ENCODE data around the gene ZNF382. TPM values are rescaled to one million over a fixed set of nuclear protein-coding genes. Genes with fewer than 3 reads are reported as not detected.

Gene ZNF382
- total and polyA plus RNA-seq, 4 donors = 17.2 to 39.1 (median 24.5) TPM

GRCh38 chr19:36672368-36672767, 67.3 kb downstream of the ZNF382 start:
- Histone ChIP-seq H3K27ac (ENCODE audit: low read depth, low read length) (no peak overlapping the region), H3K27me3 (ENCODE audit: control insufficient read depth, insufficient read depth, low read length) (no peaks in the 10 kb centered on the region), H3K4me3 (ENCODE audit: low read depth, low read length) (no peak overlapping the region), H3K4me1 (ENCODE audit: control insufficient read depth, insufficient read depth, low read length) (peaks cover 7% of the 10 kb centered on the region), H3K36me3 (ENCODE audit: control insufficient read depth, insufficient read depth, low read length) (peaks cover 4% of the 10 kb centered on the region), H3K9me3 (ENCODE audit: control insufficient read depth, insufficient read depth, low read length) (no peaks in the 10 kb centered on the region)
- WGBS (ENCODE audit: insufficient coverage) = no CpG with 5 or more reads among the region's 1 CpG
- DNase-seq (ENCODE audit: low read depth in 4 of 6, low spot score in 6 of 6) = no peak

- peaks cover 9% of the 10 kb centered on the region for H3K36me3 ChIP-seq (ENCODE audit: control insufficient read depth, insufficient read depth, low read length)
- no peaks in the 10 kb centered on the region for H3K9me3 ChIP-seq (ENCODE audit: control insufficient read depth, insufficient read depth, low read length)
Measured at GRCh38 chr19:36674201-36674600, 69.1 kb downstream of the ZNF382 start.

GRCh38 chr19:36679455-36679854, 74.3 kb downstream of the ZNF382 start:
- Histone ChIP-seq H3K4me1 (ENCODE audit: control insufficient read depth, insufficient read depth, low read length) (no peaks in the 10 kb centered on the region), H3K27me3 (ENCODE audit: control insufficient read depth, insufficient read depth, low read length) (no peaks in the 10 kb centered on the region), H3K4me3 (ENCODE audit: low read depth, low read length) (no peak overlapping the region), H3K36me3 (ENCODE audit: control insufficient read depth, insufficient read depth, low read length) (peaks cover 15% of the 10 kb centered on the region), H3K9me3 (ENCODE audit: control insufficient read depth, insufficient read depth, low read length) (no peaks in the 10 kb centered on the region), H3K27ac (ENCODE audit: low read depth, low read length) (no peak overlapping the region)
- no peak for DNase-seq (ENCODE audit: low read depth in 4 of 6, low spot score in 6 of 6)

More at GRCh38 chr19:36674201-36674600, 69.1 kb downstream of the ZNF382 start:
- no peak for DNase-seq (ENCODE audit: low read depth in 4 of 6, low spot score in 6 of 6)
- Histone ChIP-seq H3K4me1 (ENCODE audit: control insufficient read depth, insufficient read depth, low read length) (no peaks in the 10 kb centered on the region), H3K27ac (ENCODE audit: low read depth, low read length) (no peak overlapping the region), H3K27me3 (ENCODE audit: control insufficient read depth, insufficient read depth, low read length) (no peaks in the 10 kb centered on the region), H3K4me3 (ENCODE audit: low read depth, low read length) (no peak overlapping the region)
- WGBS (ENCODE audit: insufficient coverage) = 100% methylated on average over 2 of the region's 2 CpGs

Other genes with a start within 250 kb of the ZNF382 start
- 10 to 100 TPM; 17.5 to 33.0 TPM for gene ZFP14, start 226.1 kb upstream of the ZNF382 start, total RNA-seq
- gene ZFP14, start 226.1 kb upstream of the ZNF382 start, polyA plus RNA-seq (ENCODE audit: insufficient read length in 2 of 2) = 10 to 100 TPM; 15.2 to 15.4 TPM
- gene ZFP82, start 186.7 kb upstream of the ZNF382 start, total RNA-seq = 10 to 100 TPM; 20.3 to 25.0 TPM
- gene ZFP82, start 186.7 kb upstream of the ZNF382 start, polyA plus RNA-seq (ENCODE audit: insufficient read length in 2 of 2) = 10 to 100 TPM; 18.0 to 22.7 TPM
- gene ZNF566, start 115.8 kb upstream of the ZNF382 start, total RNA-seq = 10 to 100 TPM; 25.7 to 30.5 TPM
- 10 to 100 TPM; 20.5 to 23.3 TPM for gene ZNF566, start 115.8 kb upstream of the ZNF382 start, polyA plus RNA-seq (ENCODE audit: insufficient read length in 2 of 2)
- 10 to 100 TPM; 34.9 to 45.7 TPM for gene ZNF260, start 77.0 kb upstream of the ZNF382 start, total RNA-seq
- gene ZNF260, start 77.0 kb upstream of the ZNF382 start, polyA plus RNA-seq (ENCODE audit: insufficient read length in 2 of 2) = 10 to 100 TPM; 21.9 to 35.4 TPM
- gene ZNF529, start 32.0 kb upstream of the ZNF382 start, total RNA-seq = 10 to 100 TPM; 27.7 to 41.9 TPM
- gene ZNF529, start 32.0 kb upstream of the ZNF382 start, polyA plus RNA-seq (ENCODE audit: insufficient read length in 2 of 2) = 10 to 100 TPM; 30.7 to 36.0 TPM
- gene ZNF461, start 61.5 kb downstream of the ZNF382 start, total RNA-seq = 10 to 100 TPM; 14.1 to 20.9 TPM
- 10 to 100 TPM; 16.7 to 18.9 TPM for gene ZNF461, start 61.5 kb downstream of the ZNF382 start, polyA plus RNA-seq (ENCODE audit: insufficient read length in 2 of 2)
- gene ZNF567, start 82.3 kb downstream of the ZNF382 start, total RNA-seq = 10 to 100 TPM; 13.4 to 17.4 TPM
- 10 to 100 TPM in 1 of 2 donors, 1 to 10 TPM in 1; 8.2 to 10.5 TPM for gene ZNF567, start 82.3 kb downstream of the ZNF382 start, polyA plus RNA-seq (ENCODE audit: insufficient read length in 2 of 2)
- 1 to 10 TPM; 6.4 to 6.7 TPM for gene ZNF850, start 167.5 kb downstream of the ZNF382 start, total RNA-seq
- gene ZNF850, start 167.5 kb downstream of the ZNF382 start, polyA plus RNA-seq (ENCODE audit: insufficient read length in 2 of 2) = 1 to 10 TPM; 2.4 to 2.9 TPM
- gene ZNF790, start 233.1 kb downstream of the ZNF382 start, total RNA-seq = 10 to 100 TPM; 15.9 to 17.1 TPM
- 10 to 100 TPM in 1 of 2 donors, 1 to 10 TPM in 1; 9.8 to 11.8 TPM for gene ZNF790, start 233.1 kb downstream of the ZNF382 start, polyA plus RNA-seq (ENCODE audit: insufficient read length in 2 of 2)
- 10 to 100 TPM; 12.1 to 14.2 TPM for gene ZNF345, start 245.6 kb downstream of the ZNF382 start, total RNA-seq
- gene ZNF345, start 245.6 kb downstream of the ZNF382 start, polyA plus RNA-seq (ENCODE audit: insufficient read length in 2 of 2) = 10 to 100 TPM; 10.4 to 11.8 TPM

Data from spinal cord (tissue), 10 donors.